ENCODE results near the gene STK38L.

STK38L gene

DNA sequence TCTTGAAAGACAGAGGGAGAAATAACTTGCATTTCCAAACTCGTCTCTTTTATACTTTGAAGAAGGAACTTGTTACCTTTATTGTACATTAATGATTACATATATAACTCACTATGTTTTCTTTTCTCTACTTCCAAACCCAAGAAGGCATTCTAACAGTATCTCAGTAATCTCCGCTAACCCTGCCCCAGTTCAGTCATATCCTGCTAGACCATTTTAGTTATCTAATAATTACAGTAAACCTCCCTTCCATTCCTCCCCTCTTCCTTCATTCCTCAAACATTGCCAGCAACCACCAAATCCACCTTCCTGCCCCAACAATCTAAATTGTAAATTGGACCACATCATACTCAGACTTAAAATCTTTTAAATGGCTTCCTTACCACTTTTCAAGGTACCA lies 30.6 kb downstream of the STK38L start:
- in situ Hi-C loops (cut with HindIII; ENCODE audit: low sequenced_read_pairs), result no loop called here

DNA sequence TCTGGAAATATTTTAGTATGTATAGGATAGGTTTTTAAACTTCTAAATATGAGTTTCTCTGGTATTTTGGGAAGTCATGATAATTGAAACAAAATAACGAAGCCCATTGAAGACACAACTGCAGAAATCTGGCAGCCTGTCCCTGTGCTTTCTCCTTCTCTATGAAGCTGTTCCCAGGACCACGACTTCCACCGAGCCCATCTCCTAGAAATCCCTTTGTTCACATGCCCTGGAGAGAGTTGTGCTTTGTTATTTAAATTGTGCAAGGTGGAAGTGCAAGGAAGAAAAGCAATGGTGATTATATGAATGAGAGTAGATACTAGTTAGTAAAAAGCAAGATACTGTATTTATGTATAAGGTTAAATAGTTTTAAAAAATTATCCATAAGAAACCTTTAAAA lies 32.2 kb downstream of the STK38L start:
- in situ Hi-C loops (cut with HindIII; ENCODE audit: low sequenced_read_pairs), result no loop called here

DNA sequence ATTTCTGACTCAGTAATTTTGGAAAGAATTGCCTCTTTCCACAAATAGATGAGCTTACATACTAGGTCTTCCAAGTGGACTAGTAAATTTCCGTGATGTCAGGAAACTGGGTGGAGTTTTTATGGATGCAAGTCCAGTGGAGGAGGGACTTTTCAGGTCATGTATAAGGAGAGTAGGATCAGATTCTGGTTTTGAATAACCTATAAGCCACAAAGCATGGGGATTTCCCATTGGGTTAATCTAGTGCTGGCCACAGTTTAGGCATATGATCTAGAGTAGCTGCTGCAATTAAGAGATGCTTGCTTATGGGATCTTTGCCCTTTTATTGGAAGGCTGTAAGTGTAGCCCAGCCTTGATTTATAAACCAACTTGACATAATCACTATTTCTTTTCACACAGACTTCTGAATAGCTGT lies 33.8 kb downstream of the STK38L start:
- in situ Hi-C loops (cut with HindIII; ENCODE audit: low sequenced_read_pairs), result no loop called here

DNA sequence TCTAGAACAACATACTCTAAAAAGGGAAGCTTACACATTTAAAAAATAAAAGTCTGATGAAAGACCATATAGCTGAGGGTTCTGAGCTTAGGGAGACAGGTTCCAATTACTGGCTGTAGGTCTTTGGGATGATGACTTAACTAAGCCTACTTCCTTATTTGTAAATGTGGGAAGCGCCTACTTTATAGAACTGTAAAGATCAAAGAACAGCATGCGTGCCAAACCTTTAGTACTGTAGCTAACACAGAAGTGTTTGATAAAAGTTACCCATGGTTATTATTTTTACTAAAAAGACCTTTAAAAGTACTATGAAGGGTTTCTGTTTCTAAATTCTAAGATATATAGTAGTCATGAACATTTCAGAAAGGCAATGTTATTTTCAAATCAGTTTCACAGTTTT lies 35.7 kb downstream of the STK38L start:
- in situ Hi-C loops (cut with HindIII; ENCODE audit: low sequenced_read_pairs), result no loop called here

DNA sequence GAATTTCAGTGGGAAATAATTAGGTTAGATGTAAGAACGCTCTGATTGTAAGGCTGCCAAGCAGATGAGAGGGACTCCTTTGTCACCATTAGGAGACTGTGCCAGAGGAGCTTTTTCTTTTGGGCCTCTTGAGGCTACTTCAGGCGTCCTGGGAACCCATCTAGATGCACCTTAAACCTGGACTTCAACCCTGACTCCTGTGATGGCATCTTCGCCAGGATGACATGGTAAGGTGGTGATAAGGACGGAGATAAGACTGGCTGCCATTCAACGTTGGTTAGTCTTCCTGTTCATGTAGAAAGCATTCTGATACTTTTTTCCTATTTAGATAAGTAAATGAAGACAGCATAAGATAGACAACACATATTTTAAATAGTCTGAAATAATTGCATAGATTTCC lies 36.3 kb downstream of the STK38L start:
- in situ Hi-C loops (cut with HindIII; ENCODE audit: low sequenced_read_pairs), result no loop called here

DNA sequence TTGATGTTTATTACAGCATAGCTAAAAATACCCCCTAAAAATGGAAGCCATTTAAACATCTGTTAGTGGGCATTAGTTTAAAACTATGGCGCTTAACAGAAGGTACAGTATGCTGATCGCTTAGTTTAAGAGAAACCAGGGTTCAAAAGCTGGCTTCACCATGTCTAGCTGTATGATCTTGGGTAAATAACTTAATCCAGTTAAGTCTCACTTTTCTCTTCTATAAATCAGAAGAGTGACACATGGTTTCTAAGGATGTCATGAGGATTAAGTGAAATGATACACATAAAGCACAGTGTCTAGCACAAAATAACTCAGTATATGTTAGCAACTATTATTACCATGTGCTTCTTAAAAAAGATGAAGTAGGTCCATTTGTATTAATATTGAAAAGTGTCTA lies 38.7 kb downstream of the STK38L start:
- in situ Hi-C loops (cut with HindIII; ENCODE audit: low sequenced_read_pairs), result no loop called here

DNA sequence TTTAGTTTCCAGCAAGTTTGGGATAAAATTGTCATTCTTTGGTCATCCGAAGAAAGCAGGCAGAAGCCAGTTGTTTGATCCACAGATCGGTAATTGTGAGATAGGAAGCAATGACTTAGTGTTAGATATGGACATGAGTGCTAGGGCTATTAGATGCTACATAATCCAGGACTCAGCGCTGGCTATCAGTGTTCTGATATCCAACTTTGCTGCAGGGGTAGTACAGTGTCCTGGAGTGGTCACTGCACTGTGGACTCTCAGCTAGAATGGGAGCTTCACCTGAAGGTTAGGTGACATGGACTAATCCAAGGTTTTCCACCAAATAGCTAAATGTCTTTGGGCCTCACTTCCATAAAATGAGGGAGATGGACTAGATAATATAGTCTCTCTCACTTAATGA lies 39.9 kb downstream of the STK38L start:
- in situ Hi-C loops (cut with HindIII; ENCODE audit: low sequenced_read_pairs), result no loop called here

DNA sequence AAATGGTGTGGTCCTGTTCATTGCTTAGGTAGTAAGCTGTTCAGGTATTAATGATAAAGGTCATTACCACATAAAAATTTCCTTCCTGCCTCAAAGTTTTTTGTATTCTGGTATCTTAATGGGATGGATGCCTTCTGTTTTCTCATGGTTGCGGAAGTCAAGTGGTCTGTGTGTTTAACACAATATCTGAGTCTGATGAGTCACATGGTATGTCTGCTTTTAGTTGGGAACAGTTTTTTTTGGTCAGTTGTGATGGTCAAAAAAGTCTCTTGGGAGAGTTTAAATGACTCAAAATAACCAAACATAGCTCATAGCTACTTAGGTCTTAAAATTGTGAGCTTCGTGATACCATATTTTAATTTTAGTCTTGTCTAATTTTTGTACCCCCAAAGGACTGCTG lies 40.7 kb downstream of the STK38L start:
- in situ Hi-C loops (cut with HindIII; ENCODE audit: low sequenced_read_pairs), result no loop called here

DNA sequence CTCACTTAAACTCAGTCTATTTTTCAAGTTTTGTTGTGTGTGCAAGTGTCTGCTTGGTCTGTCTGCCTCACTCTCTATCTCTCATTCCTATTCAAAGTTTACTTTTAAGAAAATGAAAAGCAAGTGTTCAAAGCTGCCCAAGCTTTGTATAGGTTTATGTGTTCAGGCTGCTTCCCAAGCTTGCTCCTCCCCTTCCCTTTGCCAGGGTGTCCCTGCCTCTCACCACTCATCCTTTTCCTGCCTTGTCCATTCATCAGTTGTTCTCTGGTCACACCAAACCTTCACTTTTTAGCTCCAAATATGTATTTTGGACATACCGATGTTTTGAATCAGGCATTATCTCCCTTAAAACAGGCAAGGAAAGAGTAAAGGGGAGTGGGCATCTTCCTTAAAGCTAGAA lies 41.3 kb downstream of the STK38L start:
- in situ Hi-C loops (cut with HindIII; ENCODE audit: low sequenced_read_pairs), result no loop called here

DNA sequence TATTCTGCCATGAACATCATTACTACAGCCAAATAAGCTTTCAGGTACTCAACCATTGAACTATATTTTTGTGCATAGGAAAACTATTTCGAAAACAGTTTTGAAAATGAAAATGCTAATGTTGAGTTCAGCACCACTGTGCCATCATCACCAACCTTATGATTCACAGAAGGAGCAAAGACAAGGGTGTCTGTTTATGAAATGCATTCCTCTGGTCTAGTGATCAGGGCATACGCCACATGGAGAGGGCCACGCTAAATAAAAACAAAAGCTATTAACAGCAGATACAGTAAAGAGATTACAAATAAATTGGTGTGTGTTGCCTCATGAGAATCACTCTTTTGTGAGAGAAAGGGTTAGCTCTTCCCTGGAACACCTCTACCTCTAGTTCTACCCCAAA lies 45.3 kb downstream of the STK38L start:
- in situ Hi-C loops (cut with HindIII; ENCODE audit: low sequenced_read_pairs), result no loop called here

DNA sequence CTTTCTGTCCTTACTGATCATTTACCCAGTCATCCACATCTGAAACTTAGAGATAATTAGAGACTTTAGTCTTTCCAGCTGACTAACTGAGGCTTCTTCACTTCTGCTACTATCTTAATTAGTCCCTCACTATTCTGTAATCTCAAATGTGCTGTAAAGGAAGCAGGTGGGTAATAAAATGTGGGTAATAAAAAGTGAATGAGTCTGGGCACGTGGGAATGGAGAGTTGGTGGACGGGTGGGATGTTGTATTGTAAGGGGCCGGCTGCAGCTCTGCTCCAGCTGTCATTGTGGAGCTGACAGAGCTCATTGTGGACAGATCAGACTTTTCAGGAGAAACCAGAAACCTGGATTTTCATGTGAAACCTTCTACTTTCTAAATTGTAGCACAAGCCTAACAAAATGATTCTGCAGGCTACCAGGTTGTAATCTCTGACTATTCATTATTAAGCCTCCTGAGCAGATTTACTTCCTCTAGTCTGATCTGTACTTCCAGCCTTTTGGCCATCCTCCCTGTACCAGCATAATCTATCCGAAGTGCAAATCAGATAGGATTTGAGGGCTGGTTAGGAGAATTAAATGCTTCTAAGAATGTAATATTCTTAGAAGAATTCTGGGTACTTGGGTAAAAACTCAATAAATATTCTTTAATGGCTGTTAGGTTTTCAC lies 46.5 kb downstream of the STK38L start:
- in situ Hi-C loops (cut with HindIII; ENCODE audit: low sequenced_read_pairs), result no loop called here

DNA sequence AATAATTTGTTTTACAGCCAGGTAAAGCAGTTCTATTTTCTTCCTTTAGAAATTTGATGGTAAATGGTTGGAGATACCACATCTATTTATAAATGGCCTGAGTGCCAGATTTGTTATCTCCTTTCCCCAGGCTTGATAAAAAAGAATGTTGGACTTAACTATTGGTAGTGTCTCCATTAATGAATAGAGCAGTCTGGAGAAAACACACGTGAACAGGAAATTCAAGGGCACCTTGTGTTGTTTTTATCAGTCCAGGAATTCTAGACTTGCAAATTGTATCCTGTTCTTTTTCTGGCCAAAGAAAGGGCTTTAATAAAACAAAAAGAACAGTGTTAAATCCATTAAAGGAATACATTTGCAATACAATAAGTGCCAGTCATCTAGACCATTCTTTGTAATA lies 47.8 kb downstream of the STK38L start:
- in situ Hi-C loops (cut with HindIII; ENCODE audit: low sequenced_read_pairs), result no loop called here

DNA sequence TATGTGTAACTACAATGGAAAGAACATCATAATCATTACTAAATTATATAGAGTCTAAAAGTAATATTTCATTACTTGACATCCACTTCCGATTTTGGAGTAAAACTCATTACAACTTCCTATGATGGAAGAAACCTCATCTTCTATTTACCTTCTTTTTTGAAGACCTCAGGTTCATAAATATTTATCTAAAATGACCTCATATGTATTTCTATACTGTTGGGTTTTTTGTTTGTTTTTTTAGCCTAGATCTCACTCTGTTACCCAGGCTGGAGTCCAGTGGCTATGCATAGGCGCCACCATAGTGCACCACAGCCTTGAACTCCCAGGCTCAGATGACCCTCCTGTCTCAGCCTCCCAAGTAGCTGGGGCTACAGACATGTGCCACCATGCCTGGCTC lies 48.6 kb downstream of the STK38L start:
- in situ Hi-C loops (cut with HindIII; ENCODE audit: low sequenced_read_pairs), result no loop called here

DNA sequence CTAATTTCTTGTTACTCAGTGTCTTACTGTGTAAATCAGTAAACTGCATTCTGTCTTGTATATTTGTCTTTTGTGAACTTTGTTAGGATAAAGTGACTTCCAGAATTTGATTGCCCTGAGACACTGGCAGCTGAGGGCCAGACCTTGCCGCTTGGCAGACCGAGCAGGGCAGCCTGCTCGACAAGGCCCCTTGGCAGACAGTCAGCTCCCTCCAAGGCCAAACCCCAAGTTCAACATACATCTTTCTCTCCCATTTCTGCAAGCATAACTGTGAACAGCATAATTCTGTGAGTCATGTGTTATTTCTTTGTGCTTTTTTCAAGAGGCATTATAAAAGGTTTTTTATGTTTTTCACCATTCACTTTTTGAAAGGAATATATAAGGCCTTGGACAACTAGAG lies 49.4 kb downstream of the STK38L start:
- in situ Hi-C loops (cut with HindIII; ENCODE audit: low sequenced_read_pairs), result no loop called here

DNA sequence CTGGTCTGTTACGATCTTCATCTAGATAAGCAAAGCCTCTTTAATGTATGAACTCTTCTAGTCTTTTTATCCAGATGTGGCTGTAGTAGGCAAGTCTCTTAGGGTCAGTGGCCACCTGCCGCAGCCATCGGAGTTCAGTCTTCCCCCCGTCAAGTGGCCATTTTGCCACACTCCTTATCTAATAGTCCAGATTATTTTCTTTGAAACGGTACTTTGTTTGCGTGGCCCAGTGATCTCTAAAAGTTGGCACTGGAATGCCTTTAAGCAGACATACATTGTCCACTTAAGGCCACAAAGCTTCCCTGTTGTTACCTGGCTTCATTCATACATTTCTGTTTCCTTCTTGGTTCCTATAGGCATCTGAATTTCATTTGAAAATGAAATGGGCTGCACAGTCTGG lies 52.6 kb downstream of the STK38L start:
- in situ Hi-C loops (cut with HindIII; ENCODE audit: low sequenced_read_pairs), result no loop called here

DNA sequence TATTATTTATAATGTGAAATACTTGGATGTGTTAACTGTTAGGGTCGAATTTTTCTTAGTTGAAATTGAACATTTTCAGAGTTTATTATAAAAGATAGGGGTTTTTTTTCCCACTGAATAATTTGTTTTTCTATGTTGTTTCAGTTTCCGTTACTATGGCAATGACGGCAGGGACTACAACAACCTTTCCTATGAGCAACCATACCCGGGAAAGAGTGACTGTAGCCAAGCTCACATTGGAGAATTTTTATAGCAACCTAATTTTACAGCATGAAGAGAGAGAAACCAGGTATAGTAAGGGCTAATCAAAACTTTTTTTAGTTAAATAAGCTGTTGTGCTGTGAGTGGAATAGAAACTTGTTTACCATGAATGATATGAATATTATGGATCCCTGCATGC lies 53.5 kb downstream of the STK38L start:
- in situ Hi-C loops (cut with HindIII; ENCODE audit: low sequenced_read_pairs), result no loop called here

DNA sequence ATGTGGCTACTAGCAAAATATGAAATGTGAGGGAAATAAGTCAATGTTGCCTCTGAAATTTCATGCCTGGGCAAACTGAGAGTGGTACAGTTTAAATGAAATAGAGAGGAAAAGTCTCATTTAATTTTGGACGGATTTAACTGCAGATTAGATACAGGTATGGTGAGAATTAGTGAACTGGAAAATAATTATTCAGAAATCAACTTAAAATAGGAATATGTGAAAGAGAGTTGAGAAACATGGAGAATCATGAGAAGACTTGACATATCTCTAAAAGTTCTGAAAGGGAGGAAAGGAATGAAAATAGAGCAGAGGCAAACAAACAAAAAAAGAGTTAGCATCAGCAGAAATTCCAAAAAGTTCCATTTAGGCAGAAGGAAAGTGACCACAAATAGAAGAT lies 55.0 kb downstream of the STK38L start:
- in situ Hi-C loops (cut with HindIII; ENCODE audit: low sequenced_read_pairs), result no loop called here

DNA sequence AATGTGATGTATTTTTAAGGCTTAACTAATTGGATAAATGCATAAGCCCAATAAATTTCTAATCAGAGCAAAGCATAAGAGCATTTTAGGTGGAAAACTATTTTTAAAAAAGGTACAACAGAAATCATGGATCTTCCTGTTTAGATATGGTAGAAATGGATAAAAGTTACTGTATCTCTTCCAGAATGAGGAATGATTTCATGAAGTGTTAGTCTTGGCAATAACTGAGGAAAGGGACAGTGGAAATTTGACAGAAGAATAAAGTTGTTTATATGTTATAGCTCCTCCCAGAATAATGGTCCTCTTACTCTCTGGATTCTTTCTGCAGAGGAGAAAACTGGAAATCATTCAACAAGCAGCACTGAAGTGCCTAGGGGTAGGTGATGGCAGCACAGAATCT lies 56.1 kb downstream of the STK38L start:
- in situ Hi-C loops (cut with HindIII; ENCODE audit: low sequenced_read_pairs), result no loop called here

DNA sequence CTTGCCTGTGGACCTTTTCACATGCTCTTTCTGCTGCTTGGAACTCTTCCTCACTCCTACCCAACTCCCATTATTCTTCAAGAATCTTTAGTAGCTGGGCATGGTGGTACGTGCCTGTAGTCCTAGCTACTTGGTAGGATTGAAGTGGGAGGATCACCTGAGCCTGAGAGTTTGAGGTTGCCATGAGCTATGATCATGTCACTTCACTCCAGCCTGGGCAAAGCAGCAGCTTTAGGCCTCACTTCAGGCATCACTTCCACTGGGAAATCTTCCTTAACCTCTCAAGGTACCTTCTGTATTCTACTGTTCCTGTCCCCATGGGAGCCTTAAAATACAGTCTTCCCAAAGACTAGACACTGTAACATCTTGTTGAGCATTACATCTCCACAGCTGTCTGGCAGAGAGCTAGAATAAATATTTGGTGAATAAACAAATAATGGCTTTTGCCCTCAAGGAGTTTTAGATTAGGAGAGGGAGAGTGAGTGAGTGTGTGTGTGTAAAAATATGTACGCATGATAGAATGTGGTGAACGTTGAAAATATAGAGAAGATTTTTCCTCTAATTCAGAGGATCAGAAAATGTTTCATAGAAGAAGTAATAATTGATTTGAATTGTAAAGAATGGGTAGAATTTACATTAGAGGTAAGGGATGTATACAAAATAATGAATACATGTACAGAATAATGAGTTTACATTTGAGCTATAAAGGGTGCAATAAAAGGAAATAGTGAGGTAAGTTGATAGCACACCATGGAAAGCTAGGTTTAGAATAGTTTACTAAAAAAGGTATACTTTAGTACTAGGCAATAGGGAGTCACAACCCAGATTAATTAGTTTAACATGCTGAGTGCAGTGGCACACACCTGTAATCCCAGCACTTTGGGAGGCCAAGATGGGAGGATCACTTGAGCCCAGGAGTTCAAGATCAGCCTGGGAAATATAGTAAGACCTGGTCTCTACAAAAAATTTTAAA lies 59.3 kb downstream of the STK38L start:
- in situ Hi-C loops (cut with HindIII; ENCODE audit: low sequenced_read_pairs), result no loop called here

DNA sequence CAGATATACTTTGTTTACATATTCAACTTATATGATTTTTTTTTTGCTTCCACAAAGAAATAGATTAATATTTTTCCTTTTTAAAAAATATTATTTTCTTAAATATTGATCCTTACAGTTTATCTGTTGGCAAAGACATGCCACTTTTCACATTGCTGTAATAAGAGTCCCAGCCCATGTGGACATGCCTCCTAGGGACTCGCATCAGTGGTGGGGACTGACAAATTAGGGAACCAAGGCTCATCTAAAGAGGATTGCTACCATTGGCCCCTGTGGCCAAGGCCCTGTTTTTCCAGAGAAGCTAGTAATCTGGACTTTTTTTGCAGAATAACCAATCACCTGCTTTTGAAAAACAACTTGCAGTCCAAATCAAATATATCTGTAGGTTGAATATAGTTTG lies 60.8 kb downstream of the STK38L start:
- in situ Hi-C loops (cut with HindIII; ENCODE audit: low sequenced_read_pairs), result no loop called here

DNA sequence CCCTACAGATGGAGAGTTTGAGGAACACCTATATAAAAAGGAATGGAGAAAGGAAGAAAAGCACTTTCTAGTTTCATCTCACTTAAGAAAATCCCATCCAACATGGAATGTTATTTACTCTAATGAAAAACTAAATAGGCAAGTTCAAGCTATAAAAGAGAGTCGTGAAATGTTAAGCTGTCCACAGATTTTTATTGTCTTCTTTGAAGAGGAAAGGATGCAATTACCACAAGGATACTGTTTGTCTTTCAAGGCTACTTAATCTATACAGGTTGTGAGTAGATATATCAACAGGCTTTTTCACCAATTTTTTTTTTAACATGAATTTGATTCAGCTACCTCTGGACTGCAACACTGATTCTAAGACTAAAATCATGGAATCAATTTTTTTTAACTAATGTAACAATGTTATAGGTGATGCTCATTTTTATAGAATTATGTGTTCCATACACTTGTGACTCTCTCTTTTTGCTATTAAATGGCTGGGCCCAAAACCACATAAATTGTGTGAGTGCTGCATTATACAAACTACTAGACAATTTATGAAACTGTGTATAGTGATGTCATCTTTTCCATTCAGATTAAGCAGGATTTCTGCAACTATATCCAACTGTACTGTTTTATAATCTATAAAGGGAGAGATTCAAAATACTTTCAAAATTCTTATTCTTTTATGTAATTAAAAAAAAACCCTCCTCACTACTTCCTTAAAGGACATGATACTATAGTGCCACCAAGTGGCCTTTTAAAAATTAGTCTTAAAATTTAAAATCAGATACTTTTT lies 61.8 kb downstream of the STK38L start:
- in situ Hi-C loops (cut with HindIII; ENCODE audit: low sequenced_read_pairs), result no loop called here
